Astrocyte of the spinal cord (primary cell): Measurements from ENCODE around the gene EHBP1.

Experiments
- DNase-seq: peaks from one replicate; pipeline ENCODE4 v3.0.0; 2011; ENCODE audit warnings: low read depth, low spot score
- H3K4me3 ChIP-seq: 2 replicates; pipeline ENCODE4 v1.5.1; 2011; ENCODE audit warnings: low read depth, mild to moderate bottlenecking, low read length, moderate library complexity
- in situ Hi-C: cut with HindIII; loops from 2 replicates; pipeline ENCODE4 v1.10.0; 2017; ENCODE audit warnings: low sequenced_read_pairs
- TF ChIP-seq, protein P1 (sequence below): IDR thresholded peaks from 2 replicates; pipeline ENCODE4 v1.5.1; 2012; ENCODE audit warnings: low read depth, mild to moderate bottlenecking, low read length, inconsistent platforms

The EHBP1 gene

GRCh38 chr2:62884514-62884913, 179.0 kb downstream of the EHBP1 start:
- TF ChIP-seq, protein P1, sequence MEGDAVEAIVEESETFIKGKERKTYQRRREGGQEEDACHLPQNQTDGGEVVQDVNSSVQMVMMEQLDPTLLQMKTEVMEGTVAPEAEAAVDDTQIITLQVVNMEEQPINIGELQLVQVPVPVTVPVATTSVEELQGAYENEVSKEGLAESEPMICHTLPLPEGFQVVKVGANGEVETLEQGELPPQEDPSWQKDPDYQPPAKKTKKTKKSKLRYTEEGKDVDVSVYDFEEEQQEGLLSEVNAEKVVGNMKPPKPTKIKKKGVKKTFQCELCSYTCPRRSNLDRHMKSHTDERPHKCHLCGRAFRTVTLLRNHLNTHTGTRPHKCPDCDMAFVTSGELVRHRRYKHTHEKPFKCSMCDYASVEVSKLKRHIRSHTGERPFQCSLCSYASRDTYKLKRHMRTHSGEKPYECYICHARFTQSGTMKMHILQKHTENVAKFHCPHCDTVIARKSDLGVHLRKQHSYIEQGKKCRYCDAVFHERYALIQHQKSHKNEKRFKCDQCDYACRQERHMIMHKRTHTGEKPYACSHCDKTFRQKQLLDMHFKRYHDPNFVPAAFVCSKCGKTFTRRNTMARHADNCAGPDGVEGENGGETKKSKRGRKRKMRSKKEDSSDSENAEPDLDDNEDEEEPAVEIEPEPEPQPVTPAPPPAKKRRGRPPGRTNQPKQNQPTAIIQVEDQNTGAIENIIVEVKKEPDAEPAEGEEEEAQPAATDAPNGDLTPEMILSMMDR, result no peak
- in situ Hi-C loops, result no loop called here
- no peak overlapping the region for H3K4me3 ChIP-seq
- DNase-seq, result no peak

- in situ Hi-C loops, result no loop called here
- TF ChIP-seq, protein P1, result no peak
- H3K4me3 ChIP-seq, result no peak overlapping the region
- DNase-seq, result no peak
Observed at GRCh38 chr2:62894966-62895631, 189.6 kb downstream of the EHBP1 start.

- no peak for DNase-seq
- in situ Hi-C loops, result no loop called here
- TF ChIP-seq, protein P1, result no peak
- no peak overlapping the region for H3K4me3 ChIP-seq
Observed at GRCh38 chr2:62895632-62896009, 190.1 kb downstream of the EHBP1 start.

- H3K4me3 ChIP-seq, result no peak overlapping the region
- TF ChIP-seq, protein P1, result no peak
- in situ Hi-C loops, result no loop called here
- no peak for DNase-seq
Observed at GRCh38 chr2:62897187-62897827, 191.8 kb downstream of the EHBP1 start.

DNA sequence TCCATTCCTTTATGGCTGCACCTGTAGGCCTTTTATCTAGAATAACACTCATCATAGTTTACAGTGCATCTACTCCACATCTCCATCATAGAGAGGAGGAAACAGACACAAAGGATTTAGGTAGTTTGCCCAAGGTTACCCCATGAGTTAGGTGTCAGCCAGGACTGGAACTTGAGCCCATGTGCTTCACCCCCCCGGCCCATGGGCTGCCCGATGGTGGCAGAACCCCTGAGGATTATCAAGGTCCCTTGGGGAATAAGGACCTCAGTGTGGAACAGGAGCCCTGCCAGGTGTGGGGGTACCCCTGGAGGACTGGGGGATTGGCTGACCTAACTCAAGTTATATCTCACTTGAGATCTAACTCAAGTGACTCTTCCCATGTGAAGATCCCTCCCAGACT, 198.8 kb downstream of the EHBP1 start:
- DNase-seq, result no peak
- H3K4me3 ChIP-seq, result no peak overlapping the region
- in situ Hi-C loops, result no loop called here
- TF ChIP-seq, protein P1, result no peak

- H3K4me3 ChIP-seq, result no peak overlapping the region
- in situ Hi-C loops, result no loop called here
- DNase-seq, result no peak
- TF ChIP-seq, protein P1, result no peak
Observed at GRCh38 chr2:62908145-62908544, 202.6 kb downstream of the EHBP1 start.
